Heart left ventricle (tissue), 13 donors: ENCODE data around the gene NEU3.

Source experiments
- CTCF ChIP-seq, 12 donors: fragments of 200-600 bp; sonication (generic) in 4 of 12; IDR thresholded peaks; one replicate each; pipeline versions ENCODE4 v1.5.0 to v1.8.0; 2018 to 2022; ENCODE audit warnings: antibody characterized with exemption in 12 of 12, mild to moderate bottlenecking in 5 of 12
- POLR2A ChIP-seq, 2 donors: fragments of 450-650 bp; IDR thresholded peaks; one replicate each; pipeline ENCODE4 v1.6.1; 2017; ENCODE audit warnings: antibody characterized with exemption in 2 of 2, mild to moderate bottlenecking in 2 of 2, moderate library complexity in 2 of 2
- donor health status: ischemic (EF 13 %, LVEDD 7.1; RV severe dilation, severe dysfunction).
- donor health status: DM: no; HTN: yes; CAD: no.
- donor health status: DM: no; HTN: no; CAD: no.
- donor health status: ischemic (EF 25% LVEDD 6.9; RV normal size, moderate dysfunction).
- donor health status: ischemic (EF 25% LVEDD 5.7; RV mildly dilated, moderate dysfunction).
- donor health status: ischemic (EF 35%, LVEDD 5.7; RV mildly dilated, moderate dysfunction).
- donor health status: nonischemic (EF 11% LVEDD 7.7; RV severe dilation, severe dysfunction).
- donor health status: DM: yes; HTN: yes; CAD: no.
- donor health status: PGD.
- donor health status: ischemic (EF 29% LVEDD 5.4; RV normal size, mild dysfunction).
- donor health status: nonischemic (EF 23%, LVEDD 6.1; RV moderate dilation, normal function).

- no peak for TF ChIP-seq CTCF (IDR thresholded peaks at IDR 0.05)
- TF ChIP-seq POLR2A (IDR thresholded peaks at IDR 0.05), result no peak
Measured at GRCh38 chr11:75055511-75055910, 66.8 kb downstream of the NEU3 start.
